Mucosa of stomach (tissue), 1 donor: ENCODE measurements around the gene NONO.
"Not testable (repeated sequence)": the region's sequence is repeated elsewhere in the genome, so short reads cannot be mapped to it uniquely, and the experiment has no call there.

Experiments used
- H3K27me3 ChIP-seq: one replicate; pipeline ENCODE4 v1.7.0; 2013; ENCODE audit warnings: mild to moderate bottlenecking, low read length; ENCODE audit not compliant: control insufficient read depth, insufficient read depth
- H3K36me3 ChIP-seq: one replicate; pipeline ENCODE4 v1.7.0; 2013; ENCODE audit warnings: low read length; ENCODE audit not compliant: control insufficient read depth, insufficient read depth
- H3K4me1 ChIP-seq: one replicate; pipeline ENCODE4 v1.7.0; 2013; ENCODE audit warnings: mild to moderate bottlenecking, low read length; ENCODE audit not compliant: control insufficient read depth, insufficient read depth
- H3K4me3 ChIP-seq: one replicate; pipeline ENCODE4 v1.7.0; 2013; ENCODE audit warnings: low read length
- H3K9ac ChIP-seq: one replicate; pipeline ENCODE4 v1.7.0; 2013; ENCODE audit warnings: mild to moderate bottlenecking, low read length, moderate library complexity
- H3K9me3 ChIP-seq: one replicate; pipeline ENCODE4 v1.7.0; 2013; ENCODE audit warnings: mild to moderate bottlenecking, low read length, moderate library complexity; ENCODE audit not compliant: control insufficient read depth
- donor health status: Pancreatic carcinoma.

Gene NONO

GRCh38 chrX:71326394-71326793 is 43.0 kb downstream of the NONO start:
- Histone ChIP-seq H3K4me3 (no peak overlapping the region), H3K9me3 (no peaks in the 10 kb centered on the region)

GRCh38 chrX:71349151-71349665 is 65.8 kb downstream of the NONO start:
- not testable (repeated sequence) for H3K36me3 ChIP-seq, H3K4me1 ChIP-seq, H3K9ac ChIP-seq, H3K27me3 ChIP-seq, H3K9me3 ChIP-seq, H3K4me3 ChIP-seq

More at GRCh38 chrX:71326394-71326793, 43.0 kb downstream of the NONO start:
- Histone ChIP-seq H3K4me1 (no peaks in the 10 kb centered on the region), H3K36me3 (no peaks in the 10 kb centered on the region), H3K27me3 (no peaks in the 10 kb centered on the region), H3K9ac (no peak overlapping the region)

- H3K4me3 ChIP-seq: not testable (repeated sequence)
Observed at GRCh38 chrX:71349867-71350266, 66.4 kb downstream of the NONO start.

More at GRCh38 chrX:71349867-71350266, 66.4 kb downstream of the NONO start:
- H3K27me3 ChIP-seq, H3K9me3 ChIP-seq, H3K36me3 ChIP-seq, H3K9ac ChIP-seq, H3K4me1 ChIP-seq: not testable (repeated sequence)
